Measurements from ENCODE around the gene FHL2.

Gene FHL2

DNA sequence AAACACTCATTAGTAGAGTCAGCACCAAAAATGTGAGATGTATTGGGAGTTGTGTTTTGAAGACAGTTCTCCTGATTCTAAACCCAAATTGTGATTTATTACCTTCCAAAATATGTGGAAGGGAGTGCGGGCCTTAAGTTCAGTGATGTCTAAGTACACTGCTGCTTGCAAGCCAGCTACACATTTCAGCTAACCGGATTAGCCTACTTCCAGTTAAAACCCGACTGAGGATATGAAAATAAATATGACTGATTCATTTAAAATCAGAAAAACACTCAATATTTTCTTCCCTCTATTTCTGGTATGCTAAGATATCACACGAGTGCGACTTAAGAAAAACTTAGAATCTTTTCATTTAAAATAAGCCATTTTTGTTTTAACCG, 907 bp downstream of the FHL2 start:
- no peak for DNase-seq (ENCODE audit: low read depth)

DNA sequence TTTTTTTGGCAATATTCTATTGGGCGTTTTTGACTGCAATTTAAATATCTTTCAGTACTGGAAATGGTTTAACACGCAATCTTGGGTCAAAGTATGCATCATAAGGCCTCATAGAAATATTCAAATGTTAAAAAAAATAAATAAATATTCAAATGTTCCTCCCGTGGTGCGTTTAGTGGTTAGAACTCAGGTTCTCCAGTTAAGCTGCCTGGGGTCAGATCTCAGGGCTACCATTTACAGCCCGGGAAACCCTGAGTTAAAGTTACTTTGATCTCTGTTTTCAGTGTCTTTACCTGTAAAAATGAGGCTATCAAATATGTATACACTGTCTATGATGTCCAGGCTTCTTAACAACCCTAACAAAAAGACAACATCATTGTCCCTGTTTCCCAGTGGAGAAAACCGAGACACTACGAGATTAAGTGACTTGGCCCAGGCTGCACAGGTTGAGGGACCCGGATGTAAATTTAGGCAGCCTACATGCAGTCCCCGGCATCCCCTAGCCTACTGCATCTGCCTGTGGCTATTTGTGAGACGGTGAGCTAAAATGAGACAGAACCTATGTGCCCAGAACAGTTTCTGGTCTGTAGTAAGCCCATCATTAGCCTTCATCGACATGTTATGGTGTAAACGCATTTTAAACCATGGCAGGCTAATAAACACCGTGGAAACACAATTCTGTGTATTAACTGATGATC, 1.7 kb downstream of the FHL2 start:
- DNase-seq (ENCODE audit: low read depth): no peak

DNA sequence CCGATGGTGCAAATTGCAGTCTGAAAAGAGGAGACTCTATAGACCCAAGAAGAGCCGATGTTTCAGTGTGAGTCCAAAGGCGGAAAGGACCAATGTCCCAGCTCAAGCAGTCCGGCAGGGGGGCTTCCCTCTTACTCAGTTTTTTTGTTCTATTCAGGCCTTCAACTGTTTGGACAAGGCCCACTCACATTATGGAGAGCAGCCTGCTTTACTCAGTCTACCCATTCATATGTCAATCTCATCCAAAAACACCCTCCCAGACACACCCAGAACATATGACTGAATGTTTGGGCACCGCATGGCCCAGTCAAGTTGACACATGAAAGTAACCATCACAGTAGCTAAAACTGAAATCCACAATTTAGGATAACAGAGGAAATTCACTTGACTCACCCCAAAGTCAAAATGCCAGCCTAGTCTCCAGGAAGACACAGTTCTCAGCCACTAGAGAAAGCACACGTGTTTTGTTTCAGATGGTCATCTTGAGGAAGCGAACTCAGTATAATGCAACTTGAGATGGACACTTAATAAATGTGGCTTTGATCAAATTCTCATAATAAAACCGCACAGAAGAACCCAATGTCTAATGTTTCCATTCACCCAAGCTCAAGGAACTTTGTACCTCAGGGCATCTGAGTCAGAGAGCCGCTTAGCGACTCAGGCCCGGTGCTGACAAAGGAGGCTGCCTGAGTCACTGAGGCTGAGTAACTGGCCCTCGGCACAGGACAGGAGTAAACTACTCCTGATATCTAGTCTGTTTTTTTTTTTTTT, 2.4 kb downstream of the FHL2 start:
- peak; percentile 98 for DNase-seq (ENCODE audit: low read depth)

DNA sequence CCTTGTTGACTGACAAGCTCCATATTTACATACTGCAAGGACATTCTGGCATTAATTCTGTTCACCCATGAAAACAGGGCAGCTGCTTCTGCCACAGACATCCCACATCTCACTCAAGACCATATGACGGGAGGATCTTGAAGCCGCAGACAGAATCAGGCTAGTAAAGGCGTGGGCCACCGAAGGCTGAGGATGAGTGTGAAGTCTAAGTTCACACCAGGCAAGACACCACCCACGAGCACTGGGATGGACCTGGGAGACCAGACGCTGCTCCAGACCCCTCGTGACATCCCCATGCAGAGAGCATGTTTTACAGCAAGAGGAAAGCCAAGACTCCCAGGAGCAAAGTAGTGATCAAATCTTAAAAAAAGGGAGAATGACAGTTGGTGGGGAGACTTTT, 3.2 kb downstream of the FHL2 start:
- no peak for DNase-seq (ENCODE audit: low read depth)

DNA sequence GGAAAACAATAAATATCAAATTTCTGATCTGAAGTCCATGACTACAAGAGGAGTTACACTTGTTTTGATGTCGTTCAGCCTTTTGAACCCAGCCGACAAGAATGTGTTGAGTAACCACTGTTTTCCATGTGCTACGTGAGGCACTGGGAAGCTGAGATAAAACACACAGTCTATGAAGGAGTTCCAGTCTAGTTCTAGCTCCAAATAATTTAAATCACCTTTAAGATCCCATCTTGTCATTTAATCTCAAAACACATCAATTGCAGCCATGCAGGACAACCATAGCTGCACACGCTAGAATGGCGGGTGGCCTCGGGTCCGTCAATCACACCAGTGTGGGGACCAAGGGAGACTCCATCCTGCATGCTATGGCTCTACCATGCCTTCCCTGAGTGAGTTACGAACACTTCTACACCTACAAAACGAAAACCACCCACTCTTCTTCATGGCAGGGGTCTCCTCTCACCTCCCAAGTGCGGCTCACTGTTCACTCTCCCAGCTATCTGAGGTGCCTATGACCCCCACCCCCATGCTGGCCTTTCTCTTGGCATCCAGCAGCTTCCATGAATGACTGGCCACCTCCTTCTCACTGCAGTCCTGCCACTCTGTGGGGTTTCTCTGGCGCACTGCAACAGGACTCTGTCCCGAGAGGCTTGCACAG, 3.8 kb downstream of the FHL2 start:
- no peak for DNase-seq (ENCODE audit: low read depth)

DNA sequence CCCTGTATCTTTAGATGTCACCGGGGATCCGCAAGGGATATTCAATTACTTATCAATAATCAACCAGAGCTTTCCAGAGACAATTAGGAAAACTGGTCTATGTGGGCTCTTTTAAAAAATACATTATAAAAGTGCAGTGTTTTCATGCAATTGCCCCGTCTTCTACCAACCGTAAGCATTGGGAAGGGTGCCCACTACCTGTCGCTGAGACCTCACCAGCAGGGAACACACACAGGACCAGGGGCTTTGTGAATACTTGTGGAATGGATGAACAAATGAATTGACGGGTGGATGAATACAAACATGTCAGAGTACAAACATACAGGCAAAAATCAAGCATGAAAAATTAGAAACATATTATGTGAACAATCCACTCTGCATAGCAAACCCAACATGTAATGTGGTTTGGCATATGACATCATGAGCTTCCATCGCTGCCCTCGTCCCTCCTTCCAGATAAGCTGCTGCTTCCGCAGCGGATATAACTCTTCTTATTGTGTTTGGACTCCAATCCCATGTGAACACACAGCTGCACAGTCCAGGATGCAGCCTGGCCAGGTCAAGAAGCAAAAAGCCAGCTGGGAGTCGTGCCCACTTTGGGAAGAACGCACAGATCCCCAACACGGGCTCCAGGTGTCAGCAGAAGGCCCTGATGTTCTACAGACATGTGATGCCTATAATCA, 5.3 kb downstream of the FHL2 start:
- no peak for DNase-seq (ENCODE audit: low read depth)

GRCh38 chr2:105391763-105392662, 6.8 kb downstream of the FHL2 start:
- DNase-seq (ENCODE audit: low read depth): no peak

DNA sequence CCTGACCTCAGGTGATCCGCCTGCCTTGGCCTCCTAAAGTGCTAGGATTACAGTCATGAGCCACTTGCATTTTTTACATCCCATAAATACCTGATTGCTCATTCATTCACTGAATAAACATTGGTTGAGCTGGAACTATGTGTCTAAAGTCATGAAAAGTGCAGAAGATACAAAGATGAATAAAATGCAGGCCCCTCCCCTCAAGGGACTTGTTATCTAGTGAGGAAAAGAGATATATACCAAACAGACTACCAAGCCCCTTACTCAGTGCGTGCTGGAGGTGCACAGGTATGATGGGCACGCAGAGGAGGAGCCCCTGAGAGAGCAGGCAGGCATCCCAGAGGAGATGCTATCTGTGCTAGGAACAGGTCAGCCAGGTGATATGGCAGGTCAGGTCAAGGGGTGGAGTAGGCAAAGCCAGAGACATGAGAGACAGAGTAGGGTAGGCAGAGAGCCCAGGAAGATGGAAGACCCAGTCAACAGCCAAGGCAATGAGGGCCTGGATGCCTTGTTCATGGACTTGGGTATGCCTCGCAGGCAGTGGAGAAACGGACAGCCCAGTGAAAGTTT, 7.7 kb downstream of the FHL2 start:
- DNase-seq (ENCODE audit: low read depth): no peak

- DNase-seq (ENCODE audit: low read depth): no peak
Measured at GRCh38 chr2:105390454-105390853, 8.4 kb downstream of the FHL2 start.

DNA sequence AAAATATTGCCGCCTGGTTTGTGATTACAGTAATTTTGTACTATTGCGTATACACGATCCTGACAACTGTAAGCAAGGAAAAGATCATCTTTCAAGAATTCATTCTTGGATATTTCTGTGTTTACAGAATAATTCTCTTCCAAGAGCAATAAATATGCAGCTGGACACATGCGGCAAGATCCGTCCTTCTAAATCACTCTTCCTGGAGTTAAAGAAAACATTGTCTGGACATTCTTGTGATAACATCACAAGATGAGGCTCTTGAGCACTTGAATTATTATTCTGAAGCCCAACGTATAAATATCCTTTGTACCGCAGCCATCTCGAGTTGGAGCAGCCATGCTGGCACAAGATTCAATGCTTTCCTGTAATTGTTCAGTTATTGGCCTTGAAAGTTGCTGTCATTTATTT, 9.9 kb downstream of the FHL2 start:
- peak; percentile 87 for DNase-seq (ENCODE audit: low read depth)

DNA sequence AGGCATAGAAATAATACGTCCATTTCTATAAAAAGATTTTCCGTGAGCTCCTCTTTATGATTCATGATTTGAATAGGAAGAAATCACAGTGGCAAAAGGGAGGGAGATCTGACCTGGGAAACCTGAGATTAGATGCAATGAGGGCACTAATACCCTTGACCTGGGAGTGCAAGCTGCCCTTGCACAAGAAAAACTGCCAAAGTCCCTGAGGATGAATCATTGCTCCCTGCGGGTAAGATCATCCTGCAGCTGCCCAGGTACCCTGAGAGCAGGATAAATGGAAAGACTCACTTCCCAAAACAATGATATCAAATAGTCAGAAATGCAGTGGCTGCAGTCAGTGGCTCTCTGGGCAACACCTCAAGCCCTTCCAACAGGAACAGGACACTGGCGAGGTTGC, 11.6 kb downstream of the FHL2 start:
- DNase-seq (ENCODE audit: low read depth): no peak

- no peak for DNase-seq (ENCODE audit: low read depth)
Measured at GRCh38 chr2:105385731-105386540, 12.9 kb downstream of the FHL2 start.

- no peak for DNase-seq (ENCODE audit: low read depth)
Measured at GRCh38 chr2:105384861-105385260, 14.0 kb downstream of the FHL2 start.

DNA sequence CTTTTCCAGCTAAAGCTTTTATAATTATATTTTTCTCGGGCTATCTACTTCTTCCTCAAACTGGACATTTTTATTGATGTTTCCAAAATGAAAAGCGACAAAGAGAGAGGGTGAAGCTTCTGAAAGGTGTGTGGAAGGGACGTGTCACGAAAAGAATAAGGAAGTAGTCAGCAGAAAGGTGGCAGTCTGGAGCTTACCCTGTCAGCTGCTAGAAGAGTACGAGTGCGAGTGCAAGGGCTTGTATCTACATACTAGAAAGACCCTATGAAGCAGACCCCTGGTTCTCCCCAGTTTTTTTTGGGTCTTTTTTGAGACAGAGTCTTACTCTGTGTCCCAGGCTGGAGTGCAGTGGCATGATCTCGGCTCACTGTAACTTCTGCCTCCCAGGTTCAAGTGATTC, 14.6 kb downstream of the FHL2 start:
- no peak for DNase-seq (ENCODE audit: low read depth)

DNA sequence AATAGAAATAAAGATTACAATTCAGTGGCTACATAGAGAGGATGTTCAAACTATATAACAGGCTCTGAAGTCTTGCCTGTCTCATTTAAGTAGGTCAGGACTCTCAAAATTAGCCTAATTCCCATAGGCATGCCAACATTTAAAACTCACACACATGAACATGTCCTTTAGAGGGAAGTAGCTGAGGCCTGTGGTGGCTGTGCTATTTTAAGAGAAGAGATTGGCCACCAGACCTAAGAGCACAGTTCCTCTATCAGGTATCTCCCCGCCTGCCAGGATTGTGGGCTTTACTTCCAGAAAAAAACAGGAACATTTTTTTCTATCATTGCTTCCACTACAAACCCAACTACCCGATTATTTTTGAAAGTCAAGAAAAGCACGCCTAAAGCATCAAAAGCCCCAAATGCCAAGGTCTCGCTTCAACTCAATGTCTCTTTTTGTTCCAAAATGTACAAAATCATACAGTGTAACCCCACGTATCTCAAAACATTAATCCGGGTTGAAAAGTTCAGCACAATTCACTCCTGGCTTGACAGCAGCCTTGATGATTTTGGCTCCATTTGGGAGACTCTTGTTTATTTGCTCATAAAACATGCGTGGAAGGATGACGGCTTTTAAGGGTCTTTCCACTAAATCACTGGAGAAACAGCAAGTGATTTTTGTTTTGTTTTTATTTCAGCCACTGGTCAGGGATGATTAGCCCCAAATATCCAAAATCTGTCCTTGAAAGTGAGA, 15.3 kb downstream of the FHL2 start:
- no peak for DNase-seq (ENCODE audit: low read depth)

DNA sequence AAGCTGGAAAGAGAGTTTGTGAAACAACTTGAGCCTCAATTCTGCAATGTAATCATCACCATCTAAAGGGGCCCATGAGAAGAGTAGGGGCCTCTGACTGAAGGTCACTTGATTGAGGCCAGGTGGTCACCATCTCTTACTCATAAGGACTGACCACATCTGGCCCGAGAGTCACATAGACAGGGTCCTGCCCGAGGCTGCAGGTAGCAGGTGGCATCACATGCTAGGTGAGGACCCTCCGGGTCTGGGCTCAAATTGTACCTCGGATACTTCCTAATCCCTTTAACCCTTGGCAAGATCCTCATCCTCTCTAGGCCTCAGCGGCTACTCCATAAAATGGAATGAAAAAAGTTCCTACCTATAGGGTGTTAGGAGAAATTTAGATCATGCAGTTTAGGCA, 16.7 kb downstream of the FHL2 start:
- DNase-seq (ENCODE audit: low read depth): no peak

- DNase-seq (ENCODE audit: low read depth): no peak
Measured at GRCh38 chr2:105381101-105381668, 17.7 kb downstream of the FHL2 start.

DNA sequence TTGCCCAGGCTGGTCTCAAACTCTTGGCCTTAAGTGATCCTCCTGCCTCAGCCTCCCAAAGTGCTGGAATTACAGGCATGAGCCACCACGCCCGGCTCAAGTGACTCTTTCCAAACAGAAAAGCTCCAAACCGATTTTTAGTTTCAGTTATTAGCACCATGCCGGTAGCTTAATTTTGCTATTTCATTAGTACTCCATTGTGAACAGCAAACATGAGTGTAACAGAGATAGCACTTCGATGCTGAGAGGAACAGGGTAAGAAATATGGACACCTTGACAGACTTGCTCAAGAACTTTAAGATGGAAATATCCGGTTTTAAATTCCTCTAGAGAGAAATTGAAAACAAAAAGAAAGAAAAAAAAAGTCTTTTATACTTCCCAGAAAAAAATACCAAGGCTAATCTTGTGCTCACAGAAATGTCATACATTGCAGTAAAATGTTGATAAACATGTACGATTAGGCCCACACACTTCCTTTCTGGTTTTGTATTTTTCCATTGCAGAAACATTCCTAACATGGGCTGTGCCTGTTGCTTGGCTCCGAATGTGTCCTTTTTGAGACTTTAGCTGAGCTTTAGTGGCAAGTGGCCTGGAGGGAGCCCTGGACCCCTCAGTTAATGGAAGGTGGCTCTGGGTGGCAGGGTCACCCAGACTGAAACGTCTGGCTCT, 18.3 kb downstream of the FHL2 start:
- DNase-seq (ENCODE audit: low read depth): no peak

GRCh38 chr2:105379741-105380186, 19.1 kb downstream of the FHL2 start:
- DNase-seq (ENCODE audit: low read depth): no peak
